ENCODE data around the gene GLI3. TPM values are rescaled to one million over a fixed set of nuclear protein-coding genes. Genes with fewer than 3 reads are reported as not detected.

The GLI3 gene
- total RNA-seq, 4 donors from 2014 or later = 3.0 to 9.0 (median 4.2) TPM

DNA sequence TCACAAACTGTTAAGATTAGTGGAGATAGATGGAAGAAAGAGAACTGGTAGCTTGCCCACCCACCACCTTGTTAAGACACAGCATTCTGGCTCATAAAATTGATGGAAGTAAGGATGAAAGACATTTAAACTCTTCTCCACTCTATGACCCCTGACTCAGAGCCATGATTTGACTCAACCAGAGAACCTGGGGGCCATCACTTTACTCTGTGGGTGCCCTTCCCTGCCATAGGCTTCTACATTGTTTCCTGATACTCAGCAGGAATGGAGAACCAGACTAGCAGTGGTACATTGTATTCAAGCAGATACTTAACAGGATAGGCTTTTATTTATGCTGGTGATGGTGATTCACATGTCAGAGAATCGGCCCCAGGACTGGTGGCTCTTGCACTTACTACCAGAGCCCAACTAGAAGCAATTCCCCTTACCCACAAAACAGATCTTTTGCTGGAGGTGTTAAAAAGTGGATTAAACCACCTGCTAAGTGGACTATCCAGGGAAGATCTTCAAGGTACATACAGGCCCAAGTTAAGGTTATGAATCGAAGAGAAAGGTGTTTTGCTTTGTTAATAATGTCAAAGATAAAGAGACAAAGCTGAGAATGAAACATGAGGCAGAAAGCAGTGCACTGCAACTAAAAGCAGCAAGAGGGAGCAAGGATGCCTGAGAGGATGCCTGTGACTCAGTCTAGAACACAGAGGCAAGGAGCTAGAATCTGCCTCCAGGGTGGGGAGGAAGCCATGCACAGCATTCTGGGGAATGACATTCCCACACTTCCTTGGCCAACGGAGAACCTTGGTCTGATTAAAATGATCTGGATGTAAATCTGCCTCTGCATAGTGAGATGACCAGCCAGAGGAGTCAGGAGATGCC, 36.0 kb upstream of the GLI3 start:
- H3K4me3 ChIP-seq = no peak overlapping the region
- H3K27me3 ChIP-seq = no peaks in the 10 kb centered on the region
- H3K4me1 ChIP-seq = peaks cover 0 to 7% (median 0%) of the 10 kb centered on the region in 3 donors
- 48 to 54% methylated on average over 3 of the region's 3 CpGs for WGBS, 2 donors
- DNase-seq = no peak
- no peaks in the 10 kb centered on the region for H3K9me3 ChIP-seq
- H3K27ac ChIP-seq = no peak overlapping the region
- H3K36me3 ChIP-seq = no peaks in the 10 kb centered on the region
- intact Hi-C loops (cut with DNase I) = no loop called here
- TF ChIP-seq POLR2A (IDR thresholded peaks at IDR 0.05) = no peak
- TF ChIP-seq, protein P1, sequence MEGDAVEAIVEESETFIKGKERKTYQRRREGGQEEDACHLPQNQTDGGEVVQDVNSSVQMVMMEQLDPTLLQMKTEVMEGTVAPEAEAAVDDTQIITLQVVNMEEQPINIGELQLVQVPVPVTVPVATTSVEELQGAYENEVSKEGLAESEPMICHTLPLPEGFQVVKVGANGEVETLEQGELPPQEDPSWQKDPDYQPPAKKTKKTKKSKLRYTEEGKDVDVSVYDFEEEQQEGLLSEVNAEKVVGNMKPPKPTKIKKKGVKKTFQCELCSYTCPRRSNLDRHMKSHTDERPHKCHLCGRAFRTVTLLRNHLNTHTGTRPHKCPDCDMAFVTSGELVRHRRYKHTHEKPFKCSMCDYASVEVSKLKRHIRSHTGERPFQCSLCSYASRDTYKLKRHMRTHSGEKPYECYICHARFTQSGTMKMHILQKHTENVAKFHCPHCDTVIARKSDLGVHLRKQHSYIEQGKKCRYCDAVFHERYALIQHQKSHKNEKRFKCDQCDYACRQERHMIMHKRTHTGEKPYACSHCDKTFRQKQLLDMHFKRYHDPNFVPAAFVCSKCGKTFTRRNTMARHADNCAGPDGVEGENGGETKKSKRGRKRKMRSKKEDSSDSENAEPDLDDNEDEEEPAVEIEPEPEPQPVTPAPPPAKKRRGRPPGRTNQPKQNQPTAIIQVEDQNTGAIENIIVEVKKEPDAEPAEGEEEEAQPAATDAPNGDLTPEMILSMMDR (IDR thresholded peaks at IDR 0.05) = peak in 5 of 6 experiments; percentile 9 to 65 (median 28)

DNA sequence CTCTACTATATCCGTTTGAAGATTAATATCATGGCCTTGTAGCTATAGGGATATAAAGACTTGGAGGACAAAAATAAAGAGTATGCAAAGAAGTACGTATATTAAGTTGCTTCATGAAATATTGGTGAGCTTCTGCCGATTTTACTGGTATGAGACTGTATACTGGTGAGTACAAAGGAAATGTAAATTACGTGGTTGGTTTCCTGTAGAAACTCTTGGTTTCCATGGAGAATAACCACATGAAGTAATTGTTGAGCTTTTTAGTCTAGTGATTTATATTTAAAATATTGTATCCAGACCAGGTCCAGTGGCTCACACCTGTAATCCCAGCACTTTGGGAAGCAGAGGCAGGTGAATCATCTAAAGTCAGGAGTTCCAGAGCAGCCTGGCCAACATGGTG, 32.2 kb upstream of the GLI3 start:
- no peaks in the 10 kb centered on the region for H3K36me3 ChIP-seq
- H3K4me3 ChIP-seq = no peak overlapping the region
- TF ChIP-seq POLR2A (IDR thresholded peaks at IDR 0.05) = no peak
- TF ChIP-seq, protein P1 (IDR thresholded peaks at IDR 0.05) = no peak
- H3K27ac ChIP-seq = no peak overlapping the region
- intact Hi-C loops (cut with DNase I) = no loop called here
- H3K4me1 ChIP-seq = peaks cover 0 to 7% (median 0%) of the 10 kb centered on the region in 3 donors
- WGBS, 2 donors = 50 to 58% methylated on average over 4 of the region's 4 CpGs
- no peaks in the 10 kb centered on the region for H3K27me3 ChIP-seq
- H3K9me3 ChIP-seq = no peaks in the 10 kb centered on the region
- DNase-seq = no peak

DNA sequence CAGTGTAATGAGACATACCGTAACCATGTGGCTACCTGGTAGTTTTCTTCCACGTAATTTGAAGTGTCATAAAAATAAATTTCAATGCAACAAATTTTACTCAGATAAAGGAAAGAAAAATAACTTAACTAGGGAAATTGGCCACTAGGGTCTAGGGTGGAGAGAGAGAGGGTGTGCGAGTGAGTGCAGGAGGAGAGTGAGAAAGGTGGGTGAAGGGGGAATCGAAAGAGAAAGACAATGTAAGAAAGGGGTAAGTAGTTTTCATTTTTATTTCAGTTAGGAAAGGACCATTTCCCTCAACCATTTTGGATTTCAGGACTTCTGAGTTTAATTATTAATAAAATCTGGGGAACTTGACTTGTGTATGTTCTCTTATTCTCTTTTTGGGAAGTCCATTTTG, 27.7 kb upstream of the GLI3 start:
- H3K9me3 ChIP-seq = no peaks in the 10 kb centered on the region
- WGBS, 2 donors = 86 to 93% methylated on average over 4 of the region's 4 CpGs
- no peak overlapping the region for H3K27ac ChIP-seq
- intact Hi-C loops (cut with DNase I) = no loop called here
- H3K4me3 ChIP-seq = no peak overlapping the region
- DNase-seq = no peak
- no peaks in the 10 kb centered on the region for H3K27me3 ChIP-seq
- peaks cover 0 to 10% (median 0%) of the 10 kb centered on the region in 3 donors for H3K4me1 ChIP-seq
- no peaks in the 10 kb centered on the region for H3K36me3 ChIP-seq
- no peak for TF ChIP-seq POLR2A (IDR thresholded peaks at IDR 0.05)
- TF ChIP-seq, protein P1 (IDR thresholded peaks at IDR 0.05) = no peak

DNA sequence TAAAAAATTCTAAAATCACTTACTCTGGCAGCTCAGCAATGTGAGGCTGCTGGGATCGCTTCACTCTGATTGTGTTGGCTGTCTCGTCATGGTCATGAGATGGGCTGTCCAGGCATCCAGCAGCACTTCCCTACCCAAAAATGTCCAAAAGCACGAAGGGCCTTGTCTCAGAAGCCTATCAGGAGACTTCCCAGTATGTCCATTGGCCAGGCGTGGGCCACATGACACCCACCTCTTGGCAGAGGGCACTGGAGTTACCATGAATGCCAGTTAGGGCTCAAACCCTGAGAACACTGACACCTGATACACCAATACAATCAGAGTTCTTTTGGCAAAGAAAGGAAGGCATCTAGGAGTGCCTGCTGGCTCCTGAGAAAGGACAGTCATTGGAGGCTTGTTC, 27.0 kb upstream of the GLI3 start:
- no peaks in the 10 kb centered on the region for H3K27me3 ChIP-seq
- H3K4me1 ChIP-seq = peaks cover 0 to 10% (median 0%) of the 10 kb centered on the region in 3 donors
- 70 to 72% methylated on average over 2 to 4 of the region's 4 CpGs for WGBS, 2 donors
- no peak for TF ChIP-seq POLR2A (IDR thresholded peaks at IDR 0.05)
- TF ChIP-seq, protein P1 (IDR thresholded peaks at IDR 0.05) = no peak
- H3K9me3 ChIP-seq = no peaks in the 10 kb centered on the region
- H3K4me3 ChIP-seq = no peak overlapping the region
- no peaks in the 10 kb centered on the region for H3K36me3 ChIP-seq
- intact Hi-C loops (cut with DNase I) = no loop called here
- no peak for DNase-seq
- H3K27ac ChIP-seq = no peak overlapping the region

DNA sequence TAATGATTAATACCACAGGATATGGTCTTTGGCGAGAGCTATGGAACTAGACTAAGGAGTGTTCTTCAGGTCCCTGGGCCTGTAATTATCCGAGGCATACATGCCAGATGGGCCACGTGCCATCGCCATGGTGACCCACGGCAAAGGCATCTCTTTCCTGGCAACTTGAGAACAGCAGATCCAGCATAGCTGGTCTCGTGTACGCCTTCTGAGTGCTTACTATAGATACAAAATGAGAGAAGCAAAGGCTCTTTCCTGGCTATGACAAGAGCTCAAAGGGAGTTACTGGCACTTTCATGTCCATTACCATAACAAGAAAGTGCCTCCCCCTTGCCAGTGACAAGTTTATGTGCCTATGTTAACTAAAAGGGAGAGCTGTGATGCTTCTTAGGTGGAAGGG, 26.0 kb upstream of the GLI3 start:
- no peak for DNase-seq
- H3K27me3 ChIP-seq = no peaks in the 10 kb centered on the region

More for the DNA sequence above, 26.0 kb upstream of the GLI3 start:
- TF ChIP-seq, protein P1 (IDR thresholded peaks at IDR 0.05) = no peak
- TF ChIP-seq POLR2A (IDR thresholded peaks at IDR 0.05) = no peak
- 29 to 35% methylated on average over 7 of the region's 7 CpGs for WGBS, 2 donors
- Histone ChIP-seq H3K27ac (no peak overlapping the region), H3K4me1 (peaks cover 0 to 10% (median 0%) of the 10 kb centered on the region in 3 donors), H3K4me3 (no peak overlapping the region), H3K36me3 (no peaks in the 10 kb centered on the region), H3K9me3 (no peaks in the 10 kb centered on the region)
- intact Hi-C loops (cut with DNase I) = no loop called here
